ENCODE measurements around the gene MERTK.

DNA sequence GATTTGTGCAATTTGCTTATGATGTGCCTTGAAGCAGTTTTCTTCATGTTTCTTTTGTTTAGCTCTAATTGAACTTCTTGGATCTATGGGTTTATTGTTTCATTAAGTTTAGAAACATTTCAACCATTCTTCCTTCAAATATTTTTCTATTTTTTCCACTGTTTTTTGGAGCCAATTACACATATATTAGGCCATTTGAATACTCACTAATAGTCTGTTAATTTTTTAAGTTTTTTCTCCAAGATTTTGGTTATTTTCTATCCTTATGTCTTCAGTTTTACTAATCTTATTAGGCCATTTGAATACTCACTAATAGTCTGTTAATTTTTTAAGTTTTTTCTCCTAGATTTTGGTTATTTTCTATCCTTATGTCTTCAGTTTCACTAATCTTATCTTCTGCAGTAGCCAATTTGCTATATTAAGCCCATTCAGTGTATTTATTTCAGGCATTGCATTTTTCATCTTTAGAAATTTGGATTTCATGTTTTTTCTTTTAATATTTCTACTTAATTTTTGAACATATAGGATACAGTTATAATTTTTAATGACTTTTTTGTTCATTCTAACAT, 147.1 kb downstream of the MERTK start:
- TF ChIP-seq, protein P1, sequence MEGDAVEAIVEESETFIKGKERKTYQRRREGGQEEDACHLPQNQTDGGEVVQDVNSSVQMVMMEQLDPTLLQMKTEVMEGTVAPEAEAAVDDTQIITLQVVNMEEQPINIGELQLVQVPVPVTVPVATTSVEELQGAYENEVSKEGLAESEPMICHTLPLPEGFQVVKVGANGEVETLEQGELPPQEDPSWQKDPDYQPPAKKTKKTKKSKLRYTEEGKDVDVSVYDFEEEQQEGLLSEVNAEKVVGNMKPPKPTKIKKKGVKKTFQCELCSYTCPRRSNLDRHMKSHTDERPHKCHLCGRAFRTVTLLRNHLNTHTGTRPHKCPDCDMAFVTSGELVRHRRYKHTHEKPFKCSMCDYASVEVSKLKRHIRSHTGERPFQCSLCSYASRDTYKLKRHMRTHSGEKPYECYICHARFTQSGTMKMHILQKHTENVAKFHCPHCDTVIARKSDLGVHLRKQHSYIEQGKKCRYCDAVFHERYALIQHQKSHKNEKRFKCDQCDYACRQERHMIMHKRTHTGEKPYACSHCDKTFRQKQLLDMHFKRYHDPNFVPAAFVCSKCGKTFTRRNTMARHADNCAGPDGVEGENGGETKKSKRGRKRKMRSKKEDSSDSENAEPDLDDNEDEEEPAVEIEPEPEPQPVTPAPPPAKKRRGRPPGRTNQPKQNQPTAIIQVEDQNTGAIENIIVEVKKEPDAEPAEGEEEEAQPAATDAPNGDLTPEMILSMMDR (IDR thresholded peaks at IDR 0.05) = no peak
- no peak for TF ChIP-seq POLR2A (IDR thresholded peaks at IDR 0.05)
- TF ChIP-seq POLR2AphosphoS5 (IDR thresholded peaks at IDR 0.05) = no peak
